ENCODE data around the gene KLC3.
"Not testable (repeated sequence)": the region's sequence is repeated elsewhere in the genome, so short reads cannot be mapped to it uniquely, and the experiment has no call there.

DNA sequence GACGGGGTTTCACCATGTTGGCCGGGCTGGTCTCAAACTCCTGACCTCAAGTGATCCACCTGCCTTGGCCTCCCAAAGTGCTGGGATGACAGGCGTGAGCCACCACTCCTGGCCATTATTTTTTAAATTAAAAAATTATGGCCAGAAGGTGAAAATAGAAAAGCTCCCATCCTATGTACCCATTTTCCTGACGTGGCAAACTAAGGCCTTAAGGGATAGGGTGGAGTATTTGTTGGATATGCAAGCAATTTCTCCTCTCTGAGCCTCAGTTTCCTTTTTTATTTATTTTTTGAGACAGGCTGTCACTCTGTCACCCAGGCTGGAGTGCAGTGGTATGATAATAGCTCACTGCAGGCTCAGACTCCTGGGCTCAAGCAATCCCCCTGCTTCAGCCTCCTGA is 5.7 kb upstream of the KLC3 start:
- TF ChIP-seq, protein P1, sequence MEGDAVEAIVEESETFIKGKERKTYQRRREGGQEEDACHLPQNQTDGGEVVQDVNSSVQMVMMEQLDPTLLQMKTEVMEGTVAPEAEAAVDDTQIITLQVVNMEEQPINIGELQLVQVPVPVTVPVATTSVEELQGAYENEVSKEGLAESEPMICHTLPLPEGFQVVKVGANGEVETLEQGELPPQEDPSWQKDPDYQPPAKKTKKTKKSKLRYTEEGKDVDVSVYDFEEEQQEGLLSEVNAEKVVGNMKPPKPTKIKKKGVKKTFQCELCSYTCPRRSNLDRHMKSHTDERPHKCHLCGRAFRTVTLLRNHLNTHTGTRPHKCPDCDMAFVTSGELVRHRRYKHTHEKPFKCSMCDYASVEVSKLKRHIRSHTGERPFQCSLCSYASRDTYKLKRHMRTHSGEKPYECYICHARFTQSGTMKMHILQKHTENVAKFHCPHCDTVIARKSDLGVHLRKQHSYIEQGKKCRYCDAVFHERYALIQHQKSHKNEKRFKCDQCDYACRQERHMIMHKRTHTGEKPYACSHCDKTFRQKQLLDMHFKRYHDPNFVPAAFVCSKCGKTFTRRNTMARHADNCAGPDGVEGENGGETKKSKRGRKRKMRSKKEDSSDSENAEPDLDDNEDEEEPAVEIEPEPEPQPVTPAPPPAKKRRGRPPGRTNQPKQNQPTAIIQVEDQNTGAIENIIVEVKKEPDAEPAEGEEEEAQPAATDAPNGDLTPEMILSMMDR (IDR thresholded peaks at IDR 0.05; ENCODE audit: low read depth, low read length, poor library complexity, severe bottlenecking): not testable (repeated sequence)
- not testable (repeated sequence) for TF ChIP-seq EZH2phosphoT487 (IDR thresholded peaks at IDR 0.05; ENCODE audit: borderline replicate concordance, low read length)
